ENCODE measurements around the gene SNCAIP.

- TF ChIP-seq POLR2A (IDR thresholded peaks at IDR 0.05) (no peak), CTCF (IDR thresholded peaks at IDR 0.05) (no peak)
These were observed 154.0 kb downstream of the SNCAIP start for GRCh38 chr5:122465994-122466393.
